Hypothalamus (tissue), 51 donors: ENCODE results near the gene SPEF2.
"Not testable (repeated sequence)": the region's sequence is repeated elsewhere in the genome, so short reads cannot be mapped to it uniquely, and the experiment has no call there.

Source experiments
- DNase-seq, 51 donors: peaks; one replicate each; lab custom pipeline; 2025; lab: John Stamatoyannopoulos, UW

The SPEF2 gene

GRCh38 chr5:35849860-35850259 lies 232.2 kb downstream of the SPEF2 start:
- DNase-seq: no peak

GRCh38 chr5:35850967-35851680 lies 233.5 kb downstream of the SPEF2 start:
- no peak for DNase-seq

DNA sequence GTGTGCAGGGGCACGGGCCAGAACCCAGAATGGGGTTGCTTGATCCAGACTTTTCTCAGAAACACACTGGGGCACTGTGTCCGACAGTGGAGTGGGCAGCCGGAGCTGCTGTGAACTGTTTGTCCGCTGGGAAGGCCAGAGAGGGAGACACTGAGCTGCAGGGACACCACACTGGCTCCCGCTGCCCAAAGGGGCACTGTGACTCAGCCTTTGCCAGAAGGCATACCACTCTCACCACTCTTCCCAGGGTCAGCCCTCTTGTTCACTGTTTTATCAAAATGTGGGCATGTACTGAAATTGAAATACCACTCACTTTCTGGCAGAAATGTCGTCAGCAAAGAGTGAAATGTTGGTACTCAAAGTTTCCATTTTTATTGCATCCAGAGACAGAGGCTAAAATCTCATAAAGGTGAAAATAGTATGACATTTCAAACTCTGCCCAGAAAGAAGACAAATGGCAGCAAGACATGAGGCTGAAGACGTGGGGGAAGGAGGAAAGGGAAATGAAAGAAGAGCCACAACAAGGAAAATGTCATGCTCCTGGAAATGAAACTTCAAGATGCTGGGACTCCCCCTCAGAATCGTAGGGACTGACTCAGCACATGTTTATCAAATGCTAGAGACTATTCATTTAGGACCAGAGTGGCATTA lies 234.5 kb downstream of the SPEF2 start:
- no peak for DNase-seq

GRCh38 chr5:35852773-35853172 lies 235.1 kb downstream of the SPEF2 start:
- DNase-seq: no peak

- DNase-seq: no peak
Observed at GRCh38 chr5:35853631-35854030, 236.0 kb downstream of the SPEF2 start.

DNA sequence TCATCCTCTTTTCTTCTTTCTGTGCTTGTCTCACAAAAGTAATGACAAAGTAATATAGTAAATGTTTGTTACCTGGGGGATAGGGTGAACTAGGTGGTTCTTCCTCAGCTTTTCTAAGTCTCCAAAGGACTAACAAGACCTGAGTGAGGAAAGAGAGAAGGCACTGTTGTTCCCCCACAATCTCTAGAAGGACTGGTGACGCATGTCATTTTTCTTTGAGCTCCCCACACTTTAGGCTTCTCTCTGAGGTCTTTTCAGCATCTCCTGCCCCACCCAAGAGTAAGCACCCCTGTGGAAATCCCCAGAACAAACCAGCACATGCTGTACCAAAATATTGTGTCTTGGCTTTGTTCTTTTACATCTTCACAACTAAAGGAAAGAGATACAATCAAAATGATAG lies 236.6 kb downstream of the SPEF2 start:
- DNase-seq: no peak

DNA sequence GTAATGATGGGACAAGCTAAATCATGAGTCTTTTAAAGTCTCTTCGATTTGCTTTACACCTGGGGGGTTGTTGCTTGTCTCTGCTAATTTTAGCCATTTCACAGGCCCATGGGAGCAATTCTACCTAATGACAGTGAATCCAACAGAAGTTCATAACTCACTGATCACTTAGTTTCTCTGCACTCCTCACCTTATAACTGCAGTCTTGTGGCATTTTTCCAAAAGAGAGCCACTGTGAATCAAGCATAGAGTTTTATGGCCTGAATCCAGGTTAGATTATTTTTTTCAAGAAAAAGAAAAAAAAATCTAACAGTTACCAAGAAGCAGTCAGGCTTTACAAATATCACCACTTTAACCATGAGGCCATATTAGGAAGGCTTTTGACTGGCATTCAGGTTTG lies 237.5 kb downstream of the SPEF2 start:
- no peak for DNase-seq

DNA sequence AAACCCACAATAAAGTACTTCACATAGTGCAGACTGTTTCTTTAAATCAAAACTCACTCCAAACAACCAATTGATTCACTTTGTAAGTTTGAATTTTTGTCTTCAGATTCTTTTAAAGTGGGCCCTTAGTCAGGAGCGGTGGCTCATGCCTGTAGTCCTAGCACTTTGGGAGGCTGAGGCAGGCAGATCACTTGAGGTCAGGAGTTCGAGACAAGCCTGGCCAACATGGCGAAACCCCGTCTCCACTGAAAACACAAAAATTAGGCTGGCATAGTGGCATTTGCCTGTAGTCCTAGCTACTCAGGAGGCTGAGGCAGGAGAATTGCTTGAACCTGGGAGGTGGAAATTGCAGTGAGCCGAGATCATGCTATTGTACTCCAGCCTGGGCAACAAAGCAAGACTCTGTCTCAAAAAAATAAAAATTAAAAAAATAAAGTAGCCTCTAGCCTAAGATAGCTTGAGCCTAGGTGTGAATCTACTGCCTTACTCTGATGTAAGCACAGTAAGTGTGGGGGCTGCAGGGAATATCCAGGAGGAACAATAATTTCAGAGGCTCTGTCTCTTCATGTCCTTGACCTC lies 238.6 kb downstream of the SPEF2 start:
- DNase-seq: not testable (repeated sequence)

- no peak for DNase-seq
Observed at GRCh38 chr5:35856765-35857351, 239.2 kb downstream of the SPEF2 start, which contains the start of gene IL7R. Gene IL7R, plus strand, starts transcription at chr5:35856891. Its CDS starts 87 bp downstream, at chr5:35856978.

DNA sequence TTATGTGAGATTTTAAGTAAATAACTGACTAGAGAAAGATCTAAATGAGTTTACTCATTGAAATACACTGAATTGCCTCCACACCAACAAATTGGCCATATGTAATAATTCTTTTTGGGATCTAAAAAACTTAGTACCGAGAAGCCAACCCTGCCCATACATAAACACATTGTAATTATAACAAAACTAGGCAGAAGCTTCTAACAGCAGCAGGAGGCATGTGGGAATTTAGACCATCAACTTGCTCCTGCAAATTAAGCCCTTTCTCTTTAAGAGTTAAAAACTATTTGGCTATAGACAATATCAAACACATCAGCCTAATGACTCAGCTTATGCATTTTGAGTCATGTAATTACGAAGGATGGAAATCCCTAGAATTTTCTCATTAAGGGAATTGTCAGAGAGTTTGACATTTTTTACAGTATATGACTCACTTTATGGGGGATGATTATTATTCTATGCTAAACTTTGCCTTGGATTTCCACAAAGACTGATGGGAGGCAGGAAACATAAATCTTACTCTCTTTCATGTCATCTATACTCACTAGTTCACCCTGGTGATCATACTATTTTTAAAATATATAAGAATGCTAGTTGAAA lies 240.0 kb downstream of the SPEF2 start:
- DNase-seq: peak in 1 of 51 donors; percentile 8

GRCh38 chr5:35859101-35859661 lies 241.5 kb downstream of the SPEF2 start:
- DNase-seq: no peak

- DNase-seq: no peak
Observed at GRCh38 chr5:35860686-35861085, 243.0 kb downstream of the SPEF2 start.

GRCh38 chr5:35861718-35862117 lies 244.1 kb downstream of the SPEF2 start:
- DNase-seq: no peak

DNA sequence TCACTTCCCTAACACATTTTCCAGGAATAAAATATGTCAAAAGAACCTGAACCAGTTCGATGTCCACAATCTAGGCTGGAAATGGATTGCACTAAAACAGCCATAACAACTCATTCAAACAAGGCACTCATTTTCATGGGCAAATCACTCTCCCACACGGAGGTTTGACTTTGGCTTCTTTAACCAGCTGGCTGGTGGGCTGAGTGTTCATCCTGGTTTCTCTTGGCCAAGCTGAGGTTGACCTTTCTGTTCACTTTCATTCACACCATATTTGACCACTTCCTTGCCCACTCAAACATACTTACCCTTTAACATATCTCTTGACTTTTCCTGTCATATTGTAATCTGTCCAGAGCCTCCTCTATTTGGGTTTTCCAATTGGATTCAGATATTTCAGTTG lies 244.5 kb downstream of the SPEF2 start:
- DNase-seq: no peak

GRCh38 chr5:35863159-35863558 lies 245.5 kb downstream of the SPEF2 start:
- no peak for DNase-seq
